Nephron (organoid): Measurements from ENCODE around the gene PARP16.

Experiments used
- H3K27ac Mint-ChIP-seq, 3 experiments: 2 replicates each; pipeline ENCODE4 v1.8.0; 2020; ENCODE audit warnings: mixed read lengths in 3 of 3, mild to moderate bottlenecking in 2 of 3, moderate library complexity in 1 of 3
- H3K27me3 Mint-ChIP-seq: 2 replicates; pipeline ENCODE4 v1.8.0; 2021; ENCODE audit warnings: low read depth, mild to moderate bottlenecking, moderate library complexity, mixed read lengths
- H3K36me3 Mint-ChIP-seq: 2 replicates; pipeline ENCODE4 v1.8.0; 2020; ENCODE audit warnings: low read depth, mixed read lengths
- H3K4me1 Mint-ChIP-seq: 2 replicates; pipeline ENCODE4 v1.8.0; 2020; ENCODE audit warnings: mixed read lengths
- H3K4me3 Mint-ChIP-seq, 3 experiments: 2 replicates each; pipeline ENCODE4 v1.8.0; 2020; ENCODE audit warnings: mild to moderate bottlenecking in 3 of 3, mixed read lengths in 3 of 3, moderate library complexity in 2 of 3
- H3K9me3 Mint-ChIP-seq: 2 replicates; pipeline ENCODE4 v1.8.0; 2020; ENCODE audit warnings: mixed read lengths
- TF ChIP-seq, protein P1 (sequence below), 3 experiments: fragments of 200-600 bp; sonication (generic); IDR thresholded peaks; one replicate each; pipeline ENCODE4 v1.5.0; 2021; ENCODE audit warnings: antibody characterized with exemption in 3 of 3; ENCODE audit not compliant: unreplicated experiment in 3 of 3

PARP16 gene

GRCh38 chr15:65332391-65333147 lies 45.9 kb upstream of the PARP16 start:
- Mint-ChIP-seq H3K27ac (no peak overlapping the region), H3K36me3 (peaks cover 27% of the 10 kb centered on the region), H3K4me3 (no peak overlapping the region), H3K9me3 (no peaks in the 10 kb centered on the region), H3K27me3 (peaks cover 8% of the 10 kb centered on the region), H3K4me1 (peaks cover 9% of the 10 kb centered on the region)
- TF ChIP-seq, protein P1, sequence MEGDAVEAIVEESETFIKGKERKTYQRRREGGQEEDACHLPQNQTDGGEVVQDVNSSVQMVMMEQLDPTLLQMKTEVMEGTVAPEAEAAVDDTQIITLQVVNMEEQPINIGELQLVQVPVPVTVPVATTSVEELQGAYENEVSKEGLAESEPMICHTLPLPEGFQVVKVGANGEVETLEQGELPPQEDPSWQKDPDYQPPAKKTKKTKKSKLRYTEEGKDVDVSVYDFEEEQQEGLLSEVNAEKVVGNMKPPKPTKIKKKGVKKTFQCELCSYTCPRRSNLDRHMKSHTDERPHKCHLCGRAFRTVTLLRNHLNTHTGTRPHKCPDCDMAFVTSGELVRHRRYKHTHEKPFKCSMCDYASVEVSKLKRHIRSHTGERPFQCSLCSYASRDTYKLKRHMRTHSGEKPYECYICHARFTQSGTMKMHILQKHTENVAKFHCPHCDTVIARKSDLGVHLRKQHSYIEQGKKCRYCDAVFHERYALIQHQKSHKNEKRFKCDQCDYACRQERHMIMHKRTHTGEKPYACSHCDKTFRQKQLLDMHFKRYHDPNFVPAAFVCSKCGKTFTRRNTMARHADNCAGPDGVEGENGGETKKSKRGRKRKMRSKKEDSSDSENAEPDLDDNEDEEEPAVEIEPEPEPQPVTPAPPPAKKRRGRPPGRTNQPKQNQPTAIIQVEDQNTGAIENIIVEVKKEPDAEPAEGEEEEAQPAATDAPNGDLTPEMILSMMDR (IDR thresholded peaks at IDR 0.05; ENCODE audit: unreplicated experiment in 3 of 3), result no peak

GRCh38 chr15:65331811-65332210 lies 45.1 kb upstream of the PARP16 start:
- Mint-ChIP-seq H3K9me3 (no peaks in the 10 kb centered on the region), H3K36me3 (peaks cover 28% of the 10 kb centered on the region), H3K4me3 (no peak overlapping the region), H3K27me3 (peaks cover 8% of the 10 kb centered on the region), H3K4me1 (peaks cover 9% of the 10 kb centered on the region), H3K27ac (no peak overlapping the region)
- TF ChIP-seq, protein P1 (IDR thresholded peaks at IDR 0.05; ENCODE audit: unreplicated experiment in 3 of 3), result no peak

GRCh38 chr15:65330934-65331645 lies 44.4 kb upstream of the PARP16 start:
- Mint-ChIP-seq H3K27ac (no peak overlapping the region), H3K36me3 (peaks cover 28% of the 10 kb centered on the region), H3K27me3 (peaks cover 6% of the 10 kb centered on the region), H3K4me3 (no peak overlapping the region), H3K4me1 (peaks cover 11% of the 10 kb centered on the region), H3K9me3 (no peaks in the 10 kb centered on the region)
- TF ChIP-seq, protein P1 (IDR thresholded peaks at IDR 0.05; ENCODE audit: unreplicated experiment in 3 of 3), result no peak

GRCh38 chr15:65329984-65330735 lies 43.5 kb upstream of the PARP16 start:
- Mint-ChIP-seq H3K9me3 (no peaks in the 10 kb centered on the region), H3K4me3 (no peak overlapping the region), H3K4me1 (peaks cover 14% of the 10 kb centered on the region), H3K27ac (no peak overlapping the region), H3K36me3 (peaks cover 28% of the 10 kb centered on the region), H3K27me3 (no peaks in the 10 kb centered on the region)
- TF ChIP-seq, protein P1 (IDR thresholded peaks at IDR 0.05; ENCODE audit: unreplicated experiment in 3 of 3), result no peak

DNA sequence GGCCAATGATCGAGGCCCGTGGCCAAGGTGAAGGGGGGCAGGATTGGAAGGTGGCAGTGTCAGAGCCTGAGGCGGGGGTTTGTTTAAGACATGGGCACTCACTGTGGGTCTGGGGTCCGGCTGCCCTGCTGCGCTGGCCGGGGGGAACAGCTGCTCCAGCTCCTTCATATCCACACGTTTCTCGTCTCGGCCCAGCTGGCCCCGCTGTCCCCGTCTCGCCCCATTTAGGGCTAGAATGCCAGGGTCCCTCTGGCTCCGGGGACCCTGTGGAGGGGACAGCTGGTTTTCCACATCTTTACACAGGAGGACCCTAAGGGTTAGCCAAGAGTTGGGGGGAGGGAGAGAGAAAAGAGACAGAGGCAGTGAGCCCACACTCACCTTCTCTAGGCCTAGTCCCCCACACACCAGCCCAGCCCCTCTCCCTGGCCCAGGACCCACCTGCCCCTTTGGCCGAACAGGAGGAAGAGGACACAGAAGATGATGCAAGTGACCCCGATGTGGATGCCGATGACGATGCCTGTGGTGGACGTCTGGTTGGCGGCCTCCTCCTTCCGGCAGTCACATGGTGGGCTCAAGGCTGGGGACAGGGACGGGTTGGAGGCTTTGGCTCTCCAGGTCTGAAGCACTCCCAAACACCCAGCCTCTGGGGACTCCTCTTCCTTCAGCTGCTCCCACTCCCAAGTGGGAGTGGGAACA lies 42.8 kb upstream of the PARP16 start:
- peaks cover 28% of the 10 kb centered on the region for H3K36me3 Mint-ChIP-seq
- no peaks in the 10 kb centered on the region for H3K9me3 Mint-ChIP-seq
- TF ChIP-seq, protein P1 (IDR thresholded peaks at IDR 0.05; ENCODE audit: unreplicated experiment in 3 of 3), result no peak
- no peak overlapping the region for H3K27ac Mint-ChIP-seq
- H3K27me3 Mint-ChIP-seq, result no peaks in the 10 kb centered on the region
- H3K4me1 Mint-ChIP-seq, result peaks cover 14% of the 10 kb centered on the region
- H3K4me3 Mint-ChIP-seq, result no peak overlapping the region
